K562 (cell line): ENCODE results near the gene SLC22A1. TPM values are rescaled to one million over a fixed set of nuclear protein-coding genes. Genes with fewer than 3 reads are reported as not detected.
A peak's percentile ranks its signal among the peaks of the same experiment; 100 is the strongest.

Experiments
- ARID3A ChIP-seq: IDR thresholded peaks from 2 replicates; pipeline ENCODE4 v1.6.1; 2012; ENCODE audit warnings: low read depth, low read length, improper control_type of control experiment, borderline replicate concordance
- ARNT ChIP-seq, 2 experiments: fragments of 450-650 bp; IDR thresholded peaks; 2 replicates each; pipeline ENCODE4 v1.6.1; 2016; ENCODE audit warnings: mild to moderate bottlenecking in 1 of 2
- CBFA2T3 ChIP-seq: fragments of 450-650 bp; IDR thresholded peaks from 2 replicates; pipeline ENCODE4 v1.6.1; 2017
- CBX3 ChIP-seq, 2 experiments: IDR thresholded peaks; 1 replicate in 1 of 2; 2 replicates in 1 of 2; pipeline ENCODE4 v1.6.1; 2012; ENCODE audit warnings: inconsistent platforms in 2 of 2, low read length in 2 of 2, borderline replicate concordance in 1 of 2, control low read depth in 1 of 2
- CEBPB ChIP-seq: fragments of 450-650 bp; IDR thresholded peaks from 2 replicates; pipeline ENCODE4 v1.6.1; 2016; ENCODE audit warnings: missing genetic modification characterization, missing compliant biosample characterization
- ELF4 ChIP-seq: fragments of 450-650 bp; formaldehyde crosslinking; IDR thresholded peaks from 2 replicates; pipeline ENCODE4 v1.4.0; 2022; ENCODE audit warnings: missing genetic modification characterization
- FOS ChIP-seq: IDR thresholded peaks from 3 replicates; pipeline ENCODE4 v1.6.1; 2011; ENCODE audit not compliant: insufficient read length; ENCODE audit errors: extremely low read depth
- FOXA3 ChIP-seq, 2 experiments: fragments of 450-650 bp in 1 of 2; sonication (generic) in 1 of 2; formaldehyde crosslinking; IDR thresholded peaks in 1 of 2; conservative IDR thresholded peaks in 1 of 2; 2 replicates each; pipeline versions ENCODE4 v1.4.0 to v1.8.0; 2020 to 2022; ENCODE audit warnings: mild to moderate bottlenecking in 2 of 2, missing genetic modification reagents in 1 of 2
- GTF2A2 ChIP-seq: IDR thresholded peaks from 2 replicates; pipeline ENCODE4 v1.6.1; 2016; ENCODE audit warnings: mild to moderate bottlenecking, missing genetic modification characterization, missing compliant biosample characterization
- HES1 ChIP-seq: fragments of 450-650 bp; IDR thresholded peaks from 2 replicates; pipeline ENCODE4 v1.6.1; 2016; ENCODE audit warnings: low read depth, mild to moderate bottlenecking, moderate library complexity
- MAX ChIP-seq: sonication (generic); formaldehyde crosslinking; IDR thresholded peaks from 2 replicates; pipeline ENCODE4 v1.9.0; 2022; ENCODE audit warnings: mild to moderate bottlenecking, missing genetic modification reagents
- NFRKB ChIP-seq: fragments of 450-650 bp; IDR thresholded peaks from 2 replicates; pipeline ENCODE4 v1.6.1; 2016; ENCODE audit warnings: low read depth
- PCBP2 ChIP-seq: fragments of 200-400 bp; formaldehyde crosslinking; IDR thresholded peaks from 2 replicates; pipeline ENCODE4 v1.6.1; 2018; ENCODE audit warnings: low read length, low read depth, mild to moderate bottlenecking, moderate library complexity; ENCODE audit not compliant: poor library complexity, severe bottlenecking
- POLR2AphosphoS5 ChIP-seq: IDR thresholded peaks from 2 replicates; pipeline ENCODE4 v1.6.1; 2011; ENCODE audit warnings: mild to moderate bottlenecking, low read depth, low read length, moderate library complexity; ENCODE audit not compliant: control insufficient read depth, insufficient read depth
- RBFOX2 ChIP-seq: fragments of 200-400 bp; formaldehyde crosslinking; IDR thresholded peaks from 2 replicates; pipeline ENCODE4 v1.6.1; 2017; ENCODE audit warnings: low read depth, mild to moderate bottlenecking, low read length, moderate library complexity
- SOX6 ChIP-seq: fragments of 450-650 bp; IDR thresholded peaks from 2 replicates; pipeline ENCODE4 v1.6.1; 2014; ENCODE audit warnings: mild to moderate bottlenecking
- STAT5B ChIP-seq: fragments of 250-450 bp; sonication (Bioruptor Pico); IDR thresholded peaks from 2 replicates; pipeline ENCODE4 v1.8.0; 2021; ENCODE audit warnings: mild to moderate bottlenecking, inconsistent platforms
- TFAP4 ChIP-seq: sonication (generic); formaldehyde crosslinking; IDR thresholded peaks from 2 replicates; pipeline ENCODE4 v1.8.0; 2022; ENCODE audit warnings: missing genetic modification reagents, mild to moderate bottlenecking, moderate library complexity, borderline replicate concordance
- ZKSCAN1 ChIP-seq: fragments of 150-350 bp; IDR thresholded peaks from 2 replicates; pipeline ENCODE4 v1.6.1; 2016; ENCODE audit warnings: low read depth, low read length
- ZNF311 ChIP-seq: fragments of 250-450 bp; sonication (Bioruptor Pico); IDR thresholded peaks from 2 replicates; pipeline ENCODE4 v1.4.0; 2020; ENCODE audit warnings: mild to moderate bottlenecking, moderate library complexity
- ZNF589 ChIP-seq: fragments of 200-800 bp; sonication (Bioruptor generic); IDR thresholded peaks from 2 replicates; pipeline ENCODE4 v1.6.1; 2016; ENCODE audit warnings: low read depth, missing genetic modification characterization, missing compliant biosample characterization
- polyA plus RNA-seq, 8 experiments: library from polyadenylated mRNA; depleted of rRNA in 4 of 8; stranded (reverse) in 5 of 8; unstranded in 3 of 8; fragments of >200 nt; fragmentation: Nextera tagmentation in 2 of 8; fragmentation: Illumina TruSeq in 1 of 8; extraction: Ambion mirVana in 2 of 8; extraction: Trizol in 1 of 8; gene quantifications; 2 replicates each; pipeline versions ENCODE4 v1.2.1 to v1.2.3, GENCODE V29; 2011 to 2014; ENCODE audit warnings: inconsistent platforms in 1 of 8, missing spikeins in 1 of 8
- total RNA-seq, 7 experiments: library from RNA; depleted of rRNA in 6 of 7; stranded (reverse); fragments of >200 nt in 6 of 7; fragmentation: Illumina TruSeq in 2 of 7; extraction: Trizol in 2 of 7; gene quantifications; 2 replicates each; pipeline versions ENCODE4 v1.2.1 to v1.2.3, GENCODE V29; 2011 to 2021; ENCODE audit warnings: low replicate concordance in 1 of 7
- TF ChIP-seq, protein P1 (sequence below), 3 experiments: fragments of 200-800 bp in 1 of 3; sonication (Bioruptor generic) in 1 of 3; sonication (generic) in 1 of 3; formaldehyde crosslinking in 1 of 3; IDR thresholded peaks; 2 replicates each; pipeline versions ENCODE4 v1.6.1 to v1.8.0; 2016 to 2022; ENCODE audit warnings: mild to moderate bottlenecking in 2 of 3, missing compliant biosample characterization in 2 of 3, missing genetic modification characterization in 2 of 3, missing genetic modification reagents in 1 of 3

The SLC22A1 gene
- total and polyA plus RNA-seq, 9 of the 15 experiments (the other 6 are each of a cell fraction or from before 2014, with no cell fraction given) = 0.11 to 0.60 (median 0.26) TPM; not detected in 4

- TF ChIP-seq ZNF311 (CRISPR knock-in tag) (peak; percentile 85; the same call in 1 of the 2 replicates), TFAP4 (peak; percentile 94), ARID3A (peak; percentile 77; the same call in 1 of the 2 replicates), RBFOX2 (peak; percentile 62), ARNT (IDR thresholded peaks at IDR 0.05) (peak; percentile 97 to 98), HES1 (peak; percentile 97), SOX6 (peak; percentile 97), ZKSCAN1 (peak; percentile 43; the same call in 1 of the 2 replicates), ELF4 (peak; percentile 76), NFRKB (peak; percentile 36; the same call in 1 of the 2 replicates), POLR2AphosphoS5 (peak; percentile 99), FOS (no peak), CBFA2T3 (peak; percentile 100), STAT5B (CRISPR knock-in tag) (no peak), PCBP2 (no peak), CEBPB (peak; percentile 81), CBX3 (IDR thresholded peaks at IDR 0.05; ENCODE audit: borderline replicate concordance in 1 of 2, low read length in 2 of 2) (peak in 1 of 2 experiments; percentile 82; a peak in 1 of 3 replicates), ZNF589 (peak; percentile 96), GTF2A2 (no peak), MAX (CRISPR knock-in tag) (peak; percentile 92), FOXA3 (CRISPR knock-in tag; conservative IDR thresholded peaks at IDR 0.05 in 1 of 2, IDR thresholded peaks at IDR 0.05 in 1 of 2) (peak; percentile 61 to 85)
- TF ChIP-seq, protein P1, sequence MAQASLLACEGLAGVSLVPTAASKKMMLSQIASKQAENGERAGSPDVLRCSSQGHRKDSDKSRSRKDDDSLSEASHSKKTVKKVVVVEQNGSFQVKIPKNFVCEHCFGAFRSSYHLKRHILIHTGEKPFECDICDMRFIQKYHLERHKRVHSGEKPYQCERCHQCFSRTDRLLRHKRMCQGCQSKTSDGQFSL (CRISPR knock-in tag; IDR thresholded peaks at IDR 0.05) = no peak
- TF ChIP-seq, protein P1 (tag; IDR thresholded peaks at IDR 0.05) = no peak
Observed at GRCh38 chr6:160101277-160102205, 20.1 kb upstream of the SLC22A1 start (continued).
